ENCODE data around the gene TEK. TPM values are rescaled to one million over a fixed set of nuclear protein-coding genes. Genes with fewer than 3 reads are reported as not detected.

The TEK gene
- total RNA-seq, 1 experiment from 2014 or later, result 0.07 TPM

- ATAC-seq, result no peak
- DNase-seq, result no peak
- Histone ChIP-seq H3K36me3 (ENCODE audit: low read depth, low read length) (no peaks in the 10 kb centered on the region), H3K9me3 (ENCODE audit: low read length) (no peaks in the 10 kb centered on the region), H3K9me2 (replicated peaks; ENCODE audit: low read length) (no peaks in the 10 kb centered on the region), H3K4me3 (ENCODE audit: low read length) (no peak overlapping the region), H4K20me1 (ENCODE audit: low read length) (no peaks in the 10 kb centered on the region), H3F3A (ENCODE audit: low read length, unreplicated experiment) (no peaks in the 10 kb centered on the region), H3K27me3 (ENCODE audit: low read length) (no peaks in the 10 kb centered on the region), H3K4me2 (ENCODE audit: low read length) (no peak overlapping the region), H2AFZ (ENCODE audit: low read length) (no peak overlapping the region), H3K4me1 (ENCODE audit: insufficient read depth, low read length) (peaks cover 12% of the 10 kb centered on the region), H3K79me2 (ENCODE audit: low read length) (no peaks in the 10 kb centered on the region), H3K27ac (ENCODE audit: low read length) (no peak overlapping the region), H3K9ac (ENCODE audit: low read length) (no peak overlapping the region)
- TF ChIP-seq EZH2phosphoT487 (IDR thresholded peaks at IDR 0.05; ENCODE audit: borderline replicate concordance, low read length), result no peak
- no peak for TF ChIP-seq CTCF (conservative IDR thresholded peaks at IDR 0.05; ENCODE audit: low read depth, low read length)
- no peak for TF ChIP-seq EZH2 (IDR thresholded peaks at IDR 0.05; ENCODE audit: low read length, unreplicated experiment)
- no TSS peak for BruUV-seq (replicated peaks)
- CTCF ChIA-PET, result no interaction called here
- intact Hi-C loops (cut with micrococcal nuclease), result no loop called here
- POLR2A ChIA-PET (ENCODE audit: unreplicated experiment), result no interaction called here
Measured at GRCh38 chr9:27176971-27177370, 67.9 kb downstream of the TEK start.

- no peak for ATAC-seq
- Histone ChIP-seq H3F3A (ENCODE audit: low read length, unreplicated experiment) (no peaks in the 10 kb centered on the region), H3K79me2 (ENCODE audit: low read length) (no peaks in the 10 kb centered on the region), H3K27ac (ENCODE audit: low read length) (no peak overlapping the region), H3K4me3 (ENCODE audit: low read length) (no peak overlapping the region), H3K27me3 (ENCODE audit: low read length) (no peaks in the 10 kb centered on the region), H4K20me1 (ENCODE audit: low read length) (no peaks in the 10 kb centered on the region), H3K9ac (ENCODE audit: low read length) (no peak overlapping the region), H3K9me3 (ENCODE audit: low read length) (no peaks in the 10 kb centered on the region), H3K4me1 (ENCODE audit: insufficient read depth, low read length) (peaks cover 32% of the 10 kb centered on the region), H3K4me2 (ENCODE audit: low read length) (no peak overlapping the region), H2AFZ (ENCODE audit: low read length) (no peak overlapping the region), H3K9me2 (replicated peaks; ENCODE audit: low read length) (no peaks in the 10 kb centered on the region), H3K36me3 (ENCODE audit: low read depth, low read length) (no peaks in the 10 kb centered on the region)
- no peak for DNase-seq
- intact Hi-C loops (cut with micrococcal nuclease), result no loop called here
- ChIA-PET POLR2A (ENCODE audit: unreplicated experiment) (no interaction called here), CTCF (no interaction called here)
- TF ChIP-seq CTCF (conservative IDR thresholded peaks at IDR 0.05; ENCODE audit: low read depth, low read length) (no peak), EZH2phosphoT487 (IDR thresholded peaks at IDR 0.05; ENCODE audit: borderline replicate concordance, low read length) (no peak), EZH2 (IDR thresholded peaks at IDR 0.05; ENCODE audit: low read length, unreplicated experiment) (no peak)
- BruUV-seq (replicated peaks), result no TSS peak
Measured at GRCh38 chr9:27179245-27179865, 70.3 kb downstream of the TEK start.

DNA sequence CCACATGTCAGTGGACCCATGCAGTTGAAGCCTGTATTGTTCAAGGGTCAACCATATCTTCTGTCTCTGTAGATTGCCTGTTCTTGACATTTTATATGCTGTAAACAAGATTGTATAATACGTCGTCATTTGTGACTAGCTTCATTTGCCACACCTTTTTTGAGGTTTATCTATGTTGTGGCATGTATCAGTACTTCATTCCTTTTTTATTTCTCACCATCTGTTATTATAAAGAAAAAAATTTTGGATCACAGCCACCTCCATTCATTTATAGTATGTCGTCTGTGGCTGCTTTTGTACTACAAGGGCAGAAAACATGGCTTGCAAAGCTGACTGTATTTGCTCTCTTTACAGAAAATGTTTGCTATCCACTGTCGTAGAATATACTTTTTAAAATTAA lies 72.4 kb downstream of the TEK start:
- H2AFZ ChIP-seq (ENCODE audit: low read length), result no peak overlapping the region
- intact Hi-C loops (cut with micrococcal nuclease), result no loop called here
- H3K79me2 ChIP-seq (ENCODE audit: low read length), result no peaks in the 10 kb centered on the region
- ChIA-PET CTCF (no interaction called here), POLR2A (ENCODE audit: unreplicated experiment) (no interaction called here)
- no TSS peak for BruUV-seq (replicated peaks)
- 0 out of 2 replicates have a peak overlapping the region, but pooled peaks have one; percentile 9 for H3K27ac ChIP-seq (ENCODE audit: low read length)
- H3K4me1 ChIP-seq (ENCODE audit: insufficient read depth, low read length), result peaks cover 32% of the 10 kb centered on the region
- DNase-seq (peak; percentile 86), ATAC-seq (peak; percentile 73)
- H4K20me1 ChIP-seq (ENCODE audit: low read length), result no peaks in the 10 kb centered on the region
- no peak overlapping the region for H3K9ac ChIP-seq (ENCODE audit: low read length)
- H3F3A ChIP-seq (ENCODE audit: low read length, unreplicated experiment), result no peaks in the 10 kb centered on the region
- H3K9me2 ChIP-seq (replicated peaks; ENCODE audit: low read length), result no peaks in the 10 kb centered on the region
- H3K4me3 ChIP-seq (ENCODE audit: low read length), result no peak overlapping the region
- TF ChIP-seq EZH2phosphoT487 (IDR thresholded peaks at IDR 0.05; ENCODE audit: borderline replicate concordance, low read length) (no peak), EZH2 (IDR thresholded peaks at IDR 0.05; ENCODE audit: low read length, unreplicated experiment) (no peak), CTCF (conservative IDR thresholded peaks at IDR 0.05; ENCODE audit: low read depth, low read length) (no peak)
- H3K27me3 ChIP-seq (ENCODE audit: low read length), result no peaks in the 10 kb centered on the region
- no peaks in the 10 kb centered on the region for H3K36me3 ChIP-seq (ENCODE audit: low read depth, low read length)
- H3K4me2 ChIP-seq (ENCODE audit: low read length), result peak overlapping the region; percentile 38; the same call in 1 of the 2 replicates
- no peaks in the 10 kb centered on the region for H3K9me3 ChIP-seq (ENCODE audit: low read length)

All from PC-3 (cell line).